Amniotic epithelial cell (primary cell): Measurements from ENCODE around the gene ERCC3.
"Not testable (repeated sequence)": the region's sequence is repeated elsewhere in the genome, so short reads cannot be mapped to it uniquely, and the experiment has no call there.

Source experiments
- DNase-seq: peaks from one replicate; pipeline ENCODE4 v3.0.0-alpha.2; 2010; ENCODE audit warnings: low read depth

The ERCC3 gene

DNA sequence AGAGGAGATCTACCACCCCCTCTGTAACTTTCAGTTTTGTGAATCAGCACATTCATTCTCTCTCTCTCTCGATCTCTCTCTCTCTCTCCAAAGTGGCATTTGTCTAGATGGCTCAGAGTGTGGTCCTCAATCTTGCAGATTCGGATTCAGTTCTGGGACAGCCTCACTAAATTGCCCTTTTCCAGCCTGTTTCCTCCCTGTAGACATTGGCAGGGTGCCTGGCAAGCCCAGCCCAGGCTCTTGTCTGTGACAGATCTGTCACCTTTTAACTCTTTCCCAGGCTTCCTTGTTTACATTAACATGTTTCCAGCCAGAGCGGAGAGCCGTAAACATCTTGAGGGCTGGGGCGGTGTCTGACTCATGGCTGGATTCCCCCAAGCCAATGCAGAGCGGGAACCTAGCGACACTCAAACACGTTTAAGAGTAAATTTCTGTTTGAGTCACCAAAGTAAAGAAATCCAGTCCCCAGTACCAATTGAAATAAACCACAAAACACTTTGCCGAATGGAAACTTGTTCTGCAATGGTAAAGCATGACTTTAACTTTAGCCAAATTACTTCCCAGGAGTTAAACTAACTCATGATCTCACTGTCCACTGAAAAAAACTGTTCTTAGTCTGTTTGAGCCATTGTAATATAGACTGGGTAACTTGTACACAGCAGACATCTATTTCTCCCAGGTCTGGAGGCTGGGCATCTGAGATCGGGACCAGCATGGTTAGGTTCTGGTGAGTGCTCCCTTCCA is 67.3 kb downstream of the ERCC3 start:
- peak; percentile 62 for DNase-seq

DNA sequence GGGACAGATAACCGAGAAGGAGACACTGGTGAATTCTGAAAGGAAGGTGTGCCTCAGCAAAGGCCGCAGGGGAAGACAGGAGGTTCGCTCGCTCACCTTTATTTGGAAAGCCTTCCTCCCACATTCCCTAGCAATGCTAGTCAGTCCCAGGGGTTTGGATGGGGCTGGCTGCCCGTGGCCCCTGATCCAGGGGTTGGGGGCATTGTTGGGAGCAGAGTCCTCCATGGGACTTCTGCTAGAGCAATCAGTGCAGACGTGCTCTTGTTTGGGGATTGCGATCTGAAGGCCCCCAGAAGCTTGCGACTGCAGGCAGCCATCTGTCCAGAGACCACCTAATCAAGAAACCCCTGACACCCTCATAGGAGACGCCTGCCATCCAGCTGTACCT is 67.8 kb downstream of the ERCC3 start:
- no peak for DNase-seq

- peak; percentile 74 for DNase-seq
These were observed 68.6 kb downstream of the ERCC3 start for GRCh38 chr2:127225186-127225960.

GRCh38 chr2:127224135-127224534 is 69.8 kb downstream of the ERCC3 start:
- not testable (repeated sequence) for DNase-seq

DNA sequence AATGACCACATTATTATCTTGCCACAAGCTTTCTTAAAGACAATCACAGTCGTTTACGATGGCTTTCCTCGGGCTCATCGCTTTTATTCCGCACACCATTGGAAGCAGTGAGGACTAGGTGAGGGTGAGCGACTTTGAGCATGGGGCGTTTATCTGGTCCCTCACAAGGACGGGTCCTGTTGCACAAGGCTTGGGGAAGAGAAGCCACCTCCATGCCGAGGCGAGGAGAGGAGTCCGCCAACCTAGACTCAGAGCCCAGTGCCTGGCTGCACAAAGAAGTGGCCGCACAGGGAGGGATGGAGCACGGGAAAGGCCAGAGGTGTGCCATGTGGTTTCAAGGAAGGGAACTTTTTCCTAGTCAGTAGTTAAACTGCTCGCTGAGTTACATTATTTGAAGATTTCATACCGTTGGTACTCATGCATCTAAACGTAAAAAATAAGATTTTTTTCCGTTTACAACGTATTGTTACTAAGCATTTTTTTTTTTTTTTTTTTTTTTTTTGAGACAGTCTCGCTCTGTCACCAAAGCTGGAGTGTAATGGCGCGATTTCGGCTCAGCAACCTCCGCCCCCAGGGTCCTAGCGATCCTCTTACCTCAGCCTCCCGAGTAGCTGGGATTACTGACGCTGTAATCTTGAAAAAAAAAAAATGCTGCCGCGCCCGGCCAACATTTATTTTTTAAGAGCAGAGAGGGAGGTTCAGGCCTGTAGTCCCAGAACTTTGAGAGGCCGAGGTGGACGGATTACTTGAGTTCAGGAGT is 73.0 kb downstream of the ERCC3 start:
- DNase-seq: no peak

DNA sequence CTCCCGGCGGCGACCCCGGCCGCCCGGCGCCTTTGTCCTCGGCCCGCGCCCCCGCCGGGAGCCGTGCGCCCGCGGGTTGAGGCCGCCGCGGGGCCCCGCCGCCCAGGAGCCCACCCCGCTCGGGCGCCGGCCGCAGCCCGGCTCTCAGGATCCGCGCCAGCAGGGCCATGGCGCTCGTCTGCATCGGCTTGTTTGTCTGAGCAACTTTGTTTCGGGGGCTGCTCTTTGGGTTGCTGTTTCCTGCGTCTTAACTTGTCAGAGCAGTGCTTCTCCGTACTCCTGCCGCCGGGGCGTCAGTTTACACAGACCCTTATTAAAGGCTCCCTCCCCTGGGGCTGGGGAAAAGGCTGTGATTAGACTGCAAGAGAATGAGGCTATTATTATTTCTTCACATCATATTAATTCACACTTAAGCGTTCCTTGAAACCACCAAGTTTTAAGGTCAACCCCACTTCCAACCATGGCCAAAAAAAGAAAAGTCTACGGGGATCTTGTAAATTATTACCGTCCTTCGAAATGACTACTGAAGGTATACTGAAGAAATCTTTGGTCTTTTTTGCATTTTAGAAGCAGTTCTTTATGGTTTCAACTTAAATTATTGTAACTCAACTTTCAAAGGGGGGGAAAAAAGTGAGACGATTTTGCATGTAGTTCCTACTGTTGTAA is 73.7 kb downstream of the ERCC3 start, which contains the start of gene CYP27C1:
TSS of gene CYP27C1 (minus strand) at position 198 of the 666 bp plus-strand sequence. CDS start at position 169, 29 bp downstream.
- DNase-seq: peak; percentile 7

DNA sequence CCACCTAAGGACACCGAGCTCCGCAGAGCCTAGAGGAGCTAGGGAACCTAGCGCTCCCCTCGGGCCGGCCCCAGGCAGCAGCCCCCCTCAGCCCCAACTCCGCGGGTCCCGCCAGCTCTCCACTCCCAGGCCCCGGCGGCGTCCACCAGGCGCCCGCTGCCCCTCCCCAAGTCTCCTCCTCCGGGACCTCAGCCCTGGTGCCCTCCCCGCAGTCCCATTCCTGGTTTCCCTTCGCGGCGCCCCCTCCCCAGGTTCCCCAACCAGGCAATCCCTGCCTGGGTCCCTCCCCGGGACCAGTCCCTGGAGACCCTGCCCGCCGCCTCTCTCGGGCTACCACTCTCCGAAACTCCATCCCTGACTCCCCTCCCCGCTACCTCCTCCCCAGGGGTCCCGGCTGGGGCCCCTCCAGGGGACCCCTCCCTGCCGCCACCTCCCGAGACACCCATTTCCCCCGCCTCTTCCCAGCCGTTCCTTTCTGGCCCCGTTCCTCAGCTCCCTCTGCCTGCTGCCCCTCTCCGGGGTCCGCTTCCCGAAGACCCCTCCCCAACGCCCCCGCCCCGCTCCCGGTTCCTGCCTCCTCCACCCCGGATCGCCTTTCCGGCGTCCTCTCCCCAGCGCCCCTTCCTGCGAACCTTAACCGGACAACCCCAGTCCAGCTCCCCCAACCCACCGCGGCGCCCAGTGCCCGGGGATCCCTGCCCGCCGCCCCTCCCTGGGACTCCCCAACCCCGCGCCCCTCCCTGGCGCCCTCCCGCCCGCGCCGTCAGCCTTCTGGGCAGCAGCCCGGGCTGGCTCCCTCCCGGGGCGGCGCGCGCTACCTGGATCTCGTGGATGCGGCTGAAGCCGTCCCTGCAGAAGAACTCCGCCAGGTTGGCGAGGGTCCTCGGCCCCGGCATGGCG is 74.5 kb downstream of the ERCC3 start:
- no peak for DNase-seq

- DNase-seq: no peak
These were observed 75.2 kb downstream of the ERCC3 start for GRCh38 chr2:127218812-127219170.

GRCh38 chr2:127217470-127218325 is 76.2 kb downstream of the ERCC3 start:
- no peak for DNase-seq

DNA sequence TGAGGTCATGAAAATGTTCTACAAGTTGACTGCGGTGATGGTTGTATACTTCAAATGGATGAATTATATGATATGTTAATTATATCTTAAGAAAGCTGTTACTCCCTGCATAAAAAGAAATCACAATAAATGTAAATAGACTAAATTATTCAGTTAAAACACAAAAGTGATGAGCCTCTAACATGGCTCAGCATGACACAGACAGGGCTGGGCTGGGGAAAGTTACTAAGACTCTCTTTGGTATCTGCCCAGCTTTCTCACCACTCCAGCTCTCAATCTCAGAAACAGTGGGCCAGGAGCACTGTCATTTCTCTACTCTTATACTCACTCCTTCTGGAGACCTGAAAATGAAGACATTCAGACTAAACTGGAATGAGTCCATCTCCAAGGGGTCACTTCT is 77.4 kb downstream of the ERCC3 start:
- DNase-seq: no peak

GRCh38 chr2:127216095-127216494 is 77.8 kb downstream of the ERCC3 start:
- no peak for DNase-seq

- DNase-seq: not testable (repeated sequence)
These were observed 79.7 kb downstream of the ERCC3 start for GRCh38 chr2:127214201-127214600.

DNA sequence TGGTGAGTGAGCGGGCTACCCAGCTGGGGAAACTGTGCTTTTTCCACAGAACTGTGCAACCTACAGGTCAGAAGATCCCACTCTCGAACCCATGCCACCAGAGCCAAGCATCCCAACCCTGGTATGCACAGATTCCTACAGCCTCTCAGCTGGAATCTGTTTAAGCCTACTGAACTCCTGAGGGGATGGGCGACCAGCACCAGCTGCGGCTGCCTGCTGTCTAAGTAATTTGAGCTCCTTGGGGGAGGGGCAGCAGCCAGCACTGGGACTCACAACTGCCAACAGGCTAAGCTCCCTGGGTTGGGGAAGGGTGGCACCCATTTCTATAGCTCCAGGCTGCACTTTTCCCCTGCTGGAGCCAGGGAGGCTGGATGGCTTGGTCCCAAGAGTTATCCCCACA is 85.6 kb downstream of the ERCC3 start:
- no peak for DNase-seq
